NCI-H146 (cell line): ENCODE results near the gene NGFR.

ENCODE experiments used
- DNase-seq: peaks from one replicate; lab custom pipeline; 2025; lab: John Stamatoyannopoulos, UW

Gene NGFR

GRCh38 chr17:49469831-49470810, 25.0 kb upstream of the NGFR start:
- no peak for DNase-seq

- no peak for DNase-seq
These were observed 23.9 kb upstream of the NGFR start for GRCh38 chr17:49471089-49471683.

- DNase-seq, result no peak
These were observed 23.3 kb upstream of the NGFR start for GRCh38 chr17:49471769-49472168.

GRCh38 chr17:49472527-49472926, 22.6 kb upstream of the NGFR start:
- DNase-seq, result no peak

GRCh38 chr17:49473900-49474751, 21.0 kb upstream of the NGFR start:
- no peak for DNase-seq

- no peak for DNase-seq
These were observed 17.4 kb upstream of the NGFR start for GRCh38 chr17:49477709-49478108.

- no peak for DNase-seq
These were observed 14.1 kb upstream of the NGFR start for GRCh38 chr17:49480836-49481615.

- DNase-seq, result no peak
These were observed 12.8 kb upstream of the NGFR start for GRCh38 chr17:49482144-49482817.

GRCh38 chr17:49483599-49484509, 11.2 kb upstream of the NGFR start:
- no peak for DNase-seq

- no peak for DNase-seq
These were observed 10.5 kb upstream of the NGFR start for GRCh38 chr17:49484588-49484987.

- peak; percentile 30 for DNase-seq
These were observed 9.0 kb upstream of the NGFR start for GRCh38 chr17:49486012-49486641.

GRCh38 chr17:49487183-49487582, 7.9 kb upstream of the NGFR start:
- no peak for DNase-seq

GRCh38 chr17:49488612-49489011, 6.5 kb upstream of the NGFR start:
- DNase-seq, result no peak

GRCh38 chr17:49489348-49489747, 5.7 kb upstream of the NGFR start:
- no peak for DNase-seq

GRCh38 chr17:49490276-49490675, 4.8 kb upstream of the NGFR start:
- no peak for DNase-seq

- DNase-seq, result no peak
These were observed 3.8 kb upstream of the NGFR start for GRCh38 chr17:49491192-49491769.

- no peak for DNase-seq
These were observed 601 bp upstream of the NGFR start for GRCh38 chr17:49494399-49494985.

GRCh38 chr17:49495842-49496182, 719 bp downstream of the NGFR start:
- DNase-seq, result no peak
